ENCODE data around the gene MRPL12.
A peak's percentile ranks its signal among the peaks of the same experiment; 100 is the strongest.

MRPL12 gene

GRCh38 chr17:81705518-81706231, 2.5 kb downstream of the MRPL12 start:
- H3K4me2 ChIP-seq = no peak overlapping the region
- peak overlapping the region in 8 of 11 experiments; percentile 13 to 99 (median 32); a peak in 12 of 22 replicates for H3K9ac ChIP-seq
- no peak overlapping the region for H3K27ac ChIP-seq
- H3K9me3 ChIP-seq (replicated peaks in 1 of 11) = no peaks in the 10 kb centered on the region
- no peaks in the 10 kb centered on the region for H3K27me3 ChIP-seq
- H3K4me3 ChIP-seq = no peak overlapping the region
- H4K20me1 ChIP-seq = peaks cover 19 to 91% (median 66%) of the 10 kb centered on the region in 11 experiments; a peak in 21 of 22 replicates
- peaks cover 41 to 50% (median 44%) of the 10 kb centered on the region in 10 experiments for H3K4me1 ChIP-seq
- no peak for TF ChIP-seq Cebpa-rat (IDR thresholded peaks at IDR 0.05)
- peaks cover 48 to 71% (median 68%) of the 10 kb centered on the region in 11 experiments for H3K36me3 ChIP-seq

- peaks cover 41 to 50% (median 44%) of the 10 kb centered on the region in 10 experiments for H3K4me1 ChIP-seq
Observed at GRCh38 chr17:81706232-81706611, 3.1 kb downstream of the MRPL12 start.

DNA sequence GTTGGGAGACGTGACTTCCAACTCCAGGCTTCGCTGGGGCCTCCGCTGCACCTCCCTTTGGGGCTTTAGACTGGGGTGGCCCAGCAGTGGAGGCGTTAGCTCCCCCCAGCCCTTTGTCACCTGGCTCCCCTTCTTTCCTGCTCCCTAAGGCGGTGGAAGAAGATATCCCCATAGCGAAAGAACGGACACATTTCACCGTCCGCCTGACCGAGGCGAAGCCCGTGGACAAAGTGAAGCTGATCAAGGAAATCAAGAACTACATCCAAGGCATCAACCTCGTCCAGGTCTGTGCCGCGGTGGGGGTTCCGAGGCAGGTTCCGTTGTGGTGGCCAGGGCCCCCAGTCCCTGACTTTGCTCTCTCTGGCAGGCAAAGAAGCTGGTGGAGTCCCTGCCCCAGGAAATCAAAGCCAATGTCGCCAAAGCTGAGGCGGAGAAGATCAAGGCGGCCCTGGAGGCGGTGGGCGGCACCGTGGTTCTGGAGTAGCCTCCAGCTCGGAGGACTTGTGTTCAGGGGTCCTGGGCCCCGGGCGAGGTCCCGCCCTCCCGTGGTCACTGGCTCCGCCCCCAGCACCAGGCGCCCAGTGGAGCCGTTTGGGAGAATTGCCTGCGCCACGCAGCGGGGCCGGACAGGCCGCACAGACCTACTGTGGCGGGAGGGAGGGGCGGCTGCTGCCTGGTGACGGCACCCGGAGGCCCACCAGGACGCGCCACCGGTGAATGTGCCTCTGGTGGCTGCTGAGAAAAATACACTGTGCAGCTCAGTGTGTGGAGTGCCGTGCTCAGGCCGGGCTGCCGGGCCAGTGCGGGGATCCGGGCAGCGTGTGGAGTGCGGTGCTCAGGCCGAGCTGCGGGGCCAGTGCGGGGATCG, 3.8 kb downstream of the MRPL12 start:
- Histone ChIP-seq H3K4me3 (no peak overlapping the region), H3K27me3 (no peaks in the 10 kb centered on the region), H3K4me2 (no peak overlapping the region), H3K36me3 (peaks cover 35 to 58% (median 55%) of the 10 kb centered on the region in 11 experiments), H3K4me1 (peaks cover 37 to 50% (median 44%) of the 10 kb centered on the region in 10 experiments), H4K20me1 (peaks cover 5 to 79% (median 52%) of the 10 kb centered on the region in 11 experiments; a peak in 20 of 22 replicates), H3K9me3 (replicated peaks in 1 of 11) (no peaks in the 10 kb centered on the region), H3K27ac (no peak overlapping the region), H3K9ac (peak overlapping the region in 2 of 11 experiments; percentile 23 to 36; a peak in 2 of 22 replicates)
- TF ChIP-seq Cebpa-rat (IDR thresholded peaks at IDR 0.05) = no peak

More at GRCh38 chr17:81706232-81706611, 3.1 kb downstream of the MRPL12 start:
- Histone ChIP-seq H3K9me3 (replicated peaks in 1 of 11) (no peaks in the 10 kb centered on the region), H3K4me2 (no peak overlapping the region), H3K4me3 (no peak overlapping the region), H4K20me1 (peaks cover 13 to 86% (median 60%) of the 10 kb centered on the region in 11 experiments; a peak in 21 of 22 replicates), H3K36me3 (peaks cover 43 to 66% (median 63%) of the 10 kb centered on the region in 11 experiments), H3K27me3 (no peaks in the 10 kb centered on the region), H3K27ac (no peak overlapping the region), H3K9ac (peak overlapping the region in 3 of 11 experiments; percentile 15 to 36 (median 28); a peak in 2 of 22 replicates)
- no peak for TF ChIP-seq Cebpa-rat (IDR thresholded peaks at IDR 0.05)

DNA sequence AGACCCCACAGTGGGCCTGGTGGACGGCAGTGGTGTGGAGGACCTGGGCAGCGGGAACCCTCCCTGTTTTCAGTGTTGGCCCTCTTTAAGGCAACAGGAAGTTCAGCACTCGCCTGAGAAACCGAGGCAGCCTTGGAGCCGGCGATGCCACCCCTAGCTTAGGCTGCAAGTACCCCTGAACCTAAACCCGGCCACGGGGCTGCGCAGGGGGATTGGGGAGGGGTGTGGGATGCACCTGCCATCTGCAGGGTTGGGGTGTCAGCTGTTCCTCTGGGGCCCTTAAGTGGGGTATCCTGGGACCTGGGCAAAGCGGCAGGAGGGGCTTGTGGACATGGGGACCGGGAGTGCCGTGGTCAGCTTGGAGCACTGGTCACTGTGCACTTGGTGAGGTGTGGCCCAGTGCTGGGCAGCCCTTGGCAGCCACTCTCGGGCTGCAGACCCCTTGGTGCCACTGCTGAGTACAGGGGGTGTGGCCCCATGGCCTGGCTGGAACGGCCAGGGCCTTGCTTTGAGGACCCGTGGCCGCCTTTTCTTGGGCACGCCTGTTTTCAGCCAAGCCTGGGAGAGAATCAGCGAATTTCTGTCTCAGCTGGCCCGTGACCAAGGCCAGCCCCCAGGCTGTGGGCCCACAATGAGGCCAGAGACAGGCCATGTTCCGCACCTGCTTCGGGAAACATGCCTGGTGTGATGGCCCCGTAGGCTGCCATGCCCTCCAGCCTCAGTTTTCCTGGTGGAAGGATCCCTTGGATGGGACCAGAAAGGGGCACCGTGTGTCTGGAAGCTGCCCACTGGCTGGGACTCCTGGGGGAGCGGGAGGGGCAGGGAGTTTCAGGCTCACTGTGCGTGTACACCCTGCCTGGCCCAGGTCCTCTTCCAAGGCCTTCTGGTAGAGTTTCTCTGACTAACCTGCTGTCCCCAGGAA, 4.8 kb downstream of the MRPL12 start:
- H3K9ac ChIP-seq = peak overlapping the region in 1 of 11 experiments; percentile 23; a peak in 1 of 22 replicates
- peaks cover 0 to 79% (median 49%) of the 10 kb centered on the region in 11 experiments; a peak in 18 of 22 replicates for H4K20me1 ChIP-seq
- no peak overlapping the region; a peak in 1 of 22 replicates for H3K27ac ChIP-seq
- no peak overlapping the region for H3K4me2 ChIP-seq
- no peak overlapping the region for H3K4me3 ChIP-seq
- no peak for TF ChIP-seq Cebpa-rat (IDR thresholded peaks at IDR 0.05)
- peaks cover 35 to 55% (median 50%) of the 10 kb centered on the region in 11 experiments for H3K36me3 ChIP-seq
- H3K4me1 ChIP-seq = peaks cover 36 to 51% (median 44%) of the 10 kb centered on the region in 10 experiments
- H3K9me3 ChIP-seq (replicated peaks in 1 of 11) = no peaks in the 10 kb centered on the region
- no peaks in the 10 kb centered on the region for H3K27me3 ChIP-seq

DNA sequence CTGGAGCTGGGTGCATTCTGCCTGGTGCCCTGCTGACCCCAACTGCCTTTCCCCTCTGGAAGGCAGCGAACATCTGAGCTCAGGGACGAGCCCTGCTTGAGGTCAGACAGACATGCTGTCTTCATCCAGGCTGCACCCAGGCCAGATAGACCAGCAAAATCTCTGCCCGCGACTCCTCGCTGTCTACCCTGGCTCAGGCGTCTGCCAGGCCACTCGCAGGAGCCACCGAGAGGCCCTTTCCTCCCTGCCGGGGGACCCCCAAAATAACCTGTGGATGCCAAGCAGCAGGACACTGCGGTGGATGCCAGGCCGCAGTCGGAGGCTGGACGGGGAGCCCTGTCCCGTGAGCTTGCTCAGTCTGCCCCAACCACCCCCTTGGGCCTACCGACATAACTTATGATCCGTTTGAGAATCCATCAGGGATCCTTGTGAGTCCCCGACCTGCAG, 5.6 kb downstream of the MRPL12 start:
- H3K9me3 ChIP-seq (replicated peaks in 1 of 11) = no peaks in the 10 kb centered on the region
- no peak overlapping the region for H3K4me3 ChIP-seq
- H3K4me1 ChIP-seq = peaks cover 44 to 59% (median 52%) of the 10 kb centered on the region in 10 experiments
- peaks cover 0 to 87% (median 57%) of the 10 kb centered on the region in 11 experiments; a peak in 18 of 22 replicates for H4K20me1 ChIP-seq
- H3K27ac ChIP-seq = no peak overlapping the region; a peak in 1 of 22 replicates
- no peak for TF ChIP-seq Cebpa-rat (IDR thresholded peaks at IDR 0.05)
- H3K9ac ChIP-seq = peak overlapping the region in 2 of 11 experiments; percentile 11 to 13; a peak in 1 of 22 replicates
- H3K36me3 ChIP-seq = peaks cover 35 to 55% (median 50%) of the 10 kb centered on the region in 11 experiments
- no peaks in the 10 kb centered on the region for H3K27me3 ChIP-seq
- H3K4me2 ChIP-seq = 0 out of 22 replicates have a peak overlapping the region, but pooled peaks of 1 of the 11 experiments have one; percentile 1

DNA sequence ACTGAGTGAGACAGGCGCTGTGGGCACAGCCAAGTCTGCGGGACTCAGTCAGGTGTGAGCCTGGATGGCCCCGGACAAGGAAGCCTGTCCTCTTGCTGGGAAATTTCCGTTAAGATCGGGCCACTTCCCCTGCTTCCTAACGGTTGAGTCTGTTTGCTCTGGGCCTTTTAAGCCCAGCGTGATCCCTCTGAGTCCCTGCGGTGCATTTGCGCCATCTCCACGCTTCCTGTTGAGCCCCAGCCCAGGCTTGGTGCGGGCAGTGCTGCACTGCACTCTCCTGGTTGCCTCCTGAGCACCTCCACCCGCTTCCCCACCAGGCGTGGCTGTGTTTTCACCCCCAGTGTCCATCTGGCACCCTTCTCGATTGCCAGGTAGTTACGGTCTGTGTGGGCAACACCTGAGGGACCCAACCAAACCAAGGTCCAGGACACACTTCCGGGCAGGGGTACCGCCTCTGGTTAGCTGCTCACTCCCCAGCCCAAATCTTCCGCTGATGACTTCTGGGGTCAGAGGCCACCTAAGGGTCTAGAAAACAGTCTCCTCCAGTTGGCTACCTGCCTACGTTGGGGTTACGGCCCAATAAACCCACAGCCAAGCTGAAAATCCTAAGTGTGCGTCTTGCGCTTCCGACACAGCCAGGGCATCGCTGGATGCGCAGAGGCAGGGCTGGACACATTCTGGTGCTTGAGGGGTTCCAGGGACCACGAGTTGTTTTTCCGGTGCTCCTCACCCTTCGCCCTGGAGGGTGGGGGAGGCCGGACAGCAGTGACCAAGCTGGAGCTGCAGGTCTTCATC, 7.5 kb downstream of the MRPL12 start:
- H3K9me3 ChIP-seq (replicated peaks in 1 of 11) = no peaks in the 10 kb centered on the region
- H3K27me3 ChIP-seq = no peaks in the 10 kb centered on the region
- H3K4me2 ChIP-seq = peak overlapping the region; percentile 84 to 100 (median 99)
- H3K4me1 ChIP-seq = peaks cover 38 to 63% (median 55%) of the 10 kb centered on the region in 10 experiments
- peak overlapping the region; percentile 40 to 89 (median 84); a peak in 21 of 22 replicates for H3K9ac ChIP-seq
- H3K36me3 ChIP-seq = peaks cover 26 to 46% (median 35%) of the 10 kb centered on the region in 11 experiments
- H3K27ac ChIP-seq = peak overlapping the region in 9 of 11 experiments; percentile 11 to 78 (median 73); a peak in 18 of 22 replicates
- peak overlapping the region; percentile 71 to 96 (median 86); a peak in 19 of 20 replicates for H3K4me3 ChIP-seq
- no peak for TF ChIP-seq Cebpa-rat (IDR thresholded peaks at IDR 0.05)
- peaks cover 0 to 78% (median 51%) of the 10 kb centered on the region in 11 experiments; a peak in 18 of 22 replicates for H4K20me1 ChIP-seq

GRCh38 chr17:81711814-81712467, 8.8 kb downstream of the MRPL12 start, which contains the start of gene SLC25A10:
Gene SLC25A10, plus strand, starts transcription at chr17:81712284. Its CDS starts 143 bp downstream, at chr17:81712427.
- Histone ChIP-seq H3K9me3 (replicated peaks in 1 of 11) (no peaks in the 10 kb centered on the region), H3K4me3 (peak within 1 kb of the TSS; percentile 71 to 96 (median 86)), H3K27ac (peak within 1 kb of the TSS; percentile 3 to 82 (median 73); a peak in 21 of 22 replicates), H3K36me3 (peaks cover 14 to 39% (median 22%) of the 10 kb centered on the region in 11 experiments), H3K27me3 (no peaks in the 10 kb centered on the region), H3K4me1 (peaks cover 38 to 72% (median 60%) of the 10 kb centered on the region in 10 experiments), H3K4me2 (peak within 1 kb of the TSS; percentile 84 to 100 (median 99)), H4K20me1 (peaks cover 0 to 69% (median 45%) of the 10 kb centered on the region in 11 experiments; a peak in 18 of 22 replicates), H3K9ac (peak within 1 kb of the TSS; percentile 74 to 89 (median 84))
- TF ChIP-seq Cebpa-rat (IDR thresholded peaks at IDR 0.05) = no peak

Measured in BLaER1 treated with 17β-estradiol and CSF1 and Interleukin-3, amounts not matched to agents 10 nM and 100 nM (cell line).